CD4-positive, alpha-beta memory T cell (primary cell): ENCODE measurements around the gene CPTP. TPM values are rescaled to one million over a fixed set of nuclear protein-coding genes. Genes with fewer than 3 reads are reported as not detected.
"Not testable (repeated sequence)": the region's sequence is repeated elsewhere in the genome, so short reads cannot be mapped to it uniquely, and the experiment has no call there.

Experiments used
- CTCF ChIA-PET: fragments of 350-600 bp; sonication (Branson Sonifier 250); formaldehyde crosslinking; loops from one replicate; lab custom pipeline; 2021; ENCODE audit warnings: inconsistent platforms; ENCODE audit not compliant: partially characterized antibody; lab: Charles Lee
- POLR2A ChIA-PET: fragments of 350-600 bp; sonication (Branson Sonifier 250); formaldehyde crosslinking; loops from one replicate; lab custom pipeline; 2021; ENCODE audit not compliant: partially characterized antibody; lab: Charles Lee
- DNase-seq, 5 donors: peaks; one replicate each; pipeline versions ENCODE4 v3.0.0 to v3.0.0-alpha.2; 2020 to 2022; ENCODE audit warnings: mixed read lengths in 1 of 5
- H3K27ac ChIP-seq: one replicate; pipeline ENCODE4 v1.7.0; 2013; ENCODE audit warnings: low read depth, low read length
- H3K27me3 ChIP-seq: 2 replicates; pipeline ENCODE4 v1.7.0; 2013; ENCODE audit warnings: mild to moderate bottlenecking, low read length, moderate library complexity; ENCODE audit not compliant: insufficient read depth
- H3K36me3 ChIP-seq: 2 replicates; pipeline ENCODE4 v1.7.0; 2013; ENCODE audit warnings: mild to moderate bottlenecking, low read length, moderate library complexity; ENCODE audit not compliant: insufficient read depth
- H3K4me1 ChIP-seq: 2 replicates; pipeline ENCODE4 v1.7.0; 2013; ENCODE audit warnings: mild to moderate bottlenecking, low read length, moderate library complexity; ENCODE audit not compliant: insufficient read depth
- H3K4me3 ChIP-seq, 2 donors: one replicate each; pipeline ENCODE4 v1.7.0; 2013; ENCODE audit warnings: low read length in 2 of 2, mild to moderate bottlenecking in 1 of 2
- H3K9me3 ChIP-seq, 2 donors: one replicate each; pipeline ENCODE4 v1.7.0; 2013; ENCODE audit warnings: low read length in 2 of 2, control low read depth in 1 of 2; ENCODE audit not compliant: control insufficient read depth in 1 of 2
- H3K27ac Mint-ChIP-seq, 7 donors: one replicate each; pipeline ENCODE4 v1.8.0; 2020 to 2021; ENCODE audit warnings: mixed read lengths in 7 of 7, mild to moderate bottlenecking in 6 of 7, inconsistent platforms in 3 of 7, moderate library complexity in 3 of 7
- H3K27me3 Mint-ChIP-seq, 2 donors: one replicate each; pipeline ENCODE4 v1.8.0; 2020 to 2021; ENCODE audit warnings: mixed read lengths in 2 of 2
- H3K36me3 Mint-ChIP-seq, 2 donors: one replicate each; pipeline ENCODE4 v1.8.0; 2020 to 2021; ENCODE audit warnings: mixed read lengths in 2 of 2, inconsistent platforms in 1 of 2, mild to moderate bottlenecking in 1 of 2
- H3K4me1 Mint-ChIP-seq, 4 donors: one replicate each; pipeline ENCODE4 v1.8.0; 2020 to 2021; ENCODE audit warnings: mixed read lengths in 4 of 4, mild to moderate bottlenecking in 1 of 4
- H3K4me3 Mint-ChIP-seq, 8 donors: one replicate each; pipeline ENCODE4 v1.8.0; 2020 to 2021; ENCODE audit warnings: mixed read lengths in 8 of 8, mild to moderate bottlenecking in 7 of 8, moderate library complexity in 6 of 8, inconsistent platforms in 3 of 8
- H3K9me3 Mint-ChIP-seq, 8 donors: one replicate each; pipeline ENCODE4 v1.8.0; 2020 to 2021; ENCODE audit warnings: mixed read lengths in 8 of 8, mild to moderate bottlenecking in 5 of 8, inconsistent platforms in 3 of 8, moderate library complexity in 1 of 8
- intact Hi-C: fragments of 100-400 bp; cut with micrococcal nuclease; formaldehyde crosslinking; loops from one replicate; pipeline ENCODE4 v1.15.1; 2023
- polyA plus RNA-seq, 2 donors: library from polyadenylated mRNA; unstranded; fragments of 300-500 nt; fragmentation: Illumina TruSeq; gene quantifications; one replicate each; pipeline ENCODE4 v1.2.3, GENCODE V29; 2021
- total RNA-seq, 2 experiments: library from RNA; stranded (reverse); gene quantifications; one replicate each; pipeline ENCODE4 v1.2.3, GENCODE V29; 2021

CPTP gene
- total and polyA plus RNA-seq, 4 experiments from 2014 or later, result 15.4 to 28.3 (median 25.9) TPM

DNA sequence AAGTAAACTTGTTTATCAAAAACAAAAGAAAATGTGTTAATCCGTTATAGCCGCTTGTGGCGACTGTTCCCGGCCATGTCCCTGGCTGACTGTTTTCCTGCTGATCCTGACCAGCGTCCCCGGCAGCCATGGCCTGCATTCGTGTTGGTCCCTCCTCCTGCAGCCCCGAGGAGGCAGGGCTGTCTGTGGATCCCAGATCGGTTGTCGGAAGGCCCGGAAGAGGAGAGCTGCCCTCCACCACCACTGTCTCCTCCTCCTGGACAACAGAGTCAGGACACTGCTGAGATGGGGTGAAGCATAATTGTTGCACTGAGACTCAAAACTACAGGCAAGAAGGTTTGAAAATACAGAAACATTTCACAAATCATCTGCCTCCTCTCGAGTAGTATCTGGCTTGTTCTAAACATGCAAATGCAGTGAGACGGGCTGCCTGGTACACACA, 37.4 kb downstream of the CPTP start:
- no peaks in the 10 kb centered on the region for H3K36me3 Mint-ChIP-seq
- Histone ChIP-seq H3K4me3 (no peak overlapping the region), H3K36me3 (no peaks in the 10 kb centered on the region), H3K27ac (no peak overlapping the region), H3K4me1 (peaks cover 13% of the 10 kb centered on the region), H3K27me3 (no peaks in the 10 kb centered on the region), H3K9me3 (no peaks in the 10 kb centered on the region)
- ChIA-PET CTCF (no interaction called here), POLR2A (no interaction called here)
- intact Hi-C loops, result no loop called here
- no peaks in the 10 kb centered on the region for H3K9me3 Mint-ChIP-seq
- H3K4me3 Mint-ChIP-seq, result no peak overlapping the region
- peaks cover 6 to 10% (median 7%) of the 10 kb centered on the region in 4 donors for H3K4me1 Mint-ChIP-seq
- peaks cover 2 to 6% of the 10 kb centered on the region in 2 donors for H3K27me3 Mint-ChIP-seq
- peak overlapping the region in 1 of 7 donors; percentile 43 for H3K27ac Mint-ChIP-seq
- DNase-seq, result no peak

- ChIA-PET CTCF (no interaction called here), POLR2A (no interaction called here)
- H3K36me3 Mint-ChIP-seq, result no peaks in the 10 kb centered on the region
- no peaks in the 10 kb centered on the region for H3K9me3 Mint-ChIP-seq
- H3K27ac ChIP-seq, result no peak overlapping the region
- no peaks in the 10 kb centered on the region for H3K27me3 ChIP-seq
- H3K4me3 Mint-ChIP-seq, result no peak overlapping the region
- H3K27me3 Mint-ChIP-seq, result peaks cover under 1 to 2% of the 10 kb centered on the region in 2 donors
- no peak for DNase-seq
- H3K36me3 ChIP-seq, result no peaks in the 10 kb centered on the region
- H3K4me3 ChIP-seq, result no peak overlapping the region
- no peaks in the 10 kb centered on the region for H3K9me3 ChIP-seq
- H3K27ac Mint-ChIP-seq, result no peak overlapping the region
- H3K4me1 Mint-ChIP-seq, result peaks cover 2 to 6% (median 4%) of the 10 kb centered on the region in 4 donors
- no peaks in the 10 kb centered on the region for H3K4me1 ChIP-seq
- intact Hi-C loops, result no loop called here
Observed at GRCh38 chr1:1364266-1364665, 39.7 kb downstream of the CPTP start.

GRCh38 chr1:1365875-1366698, 41.5 kb downstream of the CPTP start:
- H3K4me3 ChIP-seq, result no peak overlapping the region
- intact Hi-C loops, result no loop called here
- Mint-ChIP-seq H3K4me3 (no peak overlapping the region), H3K4me1 (peaks cover 0 to 13% (median 6%) of the 10 kb centered on the region in 4 donors), H3K27ac (no peak overlapping the region), H3K27me3 (no peaks in the 10 kb centered on the region), H3K9me3 (no peaks in the 10 kb centered on the region), H3K36me3 (no peaks in the 10 kb centered on the region)
- H3K9me3 ChIP-seq, result no peaks in the 10 kb centered on the region
- H3K27ac ChIP-seq, result no peak overlapping the region
- H3K4me1 ChIP-seq, result peaks cover 6% of the 10 kb centered on the region
- POLR2A ChIA-PET, result interaction anchor here (1.0 kb wide), 1 partner anchor 8 kb away, joined by 3 read pairs; no protein-coding TSS in a partner anchor
- no peaks in the 10 kb centered on the region for H3K27me3 ChIP-seq
- CTCF ChIA-PET, result no interaction called here
- DNase-seq, result no peak
- no peaks in the 10 kb centered on the region for H3K36me3 ChIP-seq

- intact Hi-C loops, result no loop called here
- Histone ChIP-seq H3K4me3 (no peak overlapping the region), H3K27ac (no peak overlapping the region), H3K27me3 (no peaks in the 10 kb centered on the region), H3K36me3 (no peaks in the 10 kb centered on the region), H3K9me3 (no peaks in the 10 kb centered on the region), H3K4me1 (peaks cover 12% of the 10 kb centered on the region)
- POLR2A ChIA-PET, result no interaction called here
- no peak overlapping the region for H3K4me3 Mint-ChIP-seq
- no peak for DNase-seq
- H3K27me3 Mint-ChIP-seq, result no peaks in the 10 kb centered on the region
- H3K27ac Mint-ChIP-seq, result no peak overlapping the region
- CTCF ChIA-PET, result no interaction called here
- H3K4me1 Mint-ChIP-seq, result peaks cover 0 to 19% (median 11%) of the 10 kb centered on the region in 4 donors
- peaks cover 0 to 3% of the 10 kb centered on the region in 2 donors for H3K36me3 Mint-ChIP-seq
- no peaks in the 10 kb centered on the region for H3K9me3 Mint-ChIP-seq
Observed at GRCh38 chr1:1366699-1367066, 42.1 kb downstream of the CPTP start.

DNA sequence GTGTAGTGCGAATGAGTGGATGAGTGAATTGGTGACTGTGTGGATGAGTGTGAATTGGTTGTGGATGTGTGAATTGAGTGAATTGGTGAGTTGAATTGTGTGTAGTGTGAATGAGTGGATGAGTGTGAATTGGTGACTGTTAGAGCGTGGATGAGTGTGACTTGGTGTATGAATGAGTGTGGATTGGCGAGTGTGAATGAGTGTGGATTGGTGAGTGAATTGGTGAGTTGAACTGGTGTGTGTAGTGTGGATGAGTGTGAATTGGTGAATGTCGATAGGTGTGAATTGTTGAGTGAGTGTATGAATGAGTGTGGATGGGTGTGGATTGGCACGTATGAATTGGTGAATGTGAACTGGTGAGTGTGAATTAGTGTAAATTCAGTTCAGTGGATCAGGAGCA, 42.7 kb downstream of the CPTP start:
- POLR2A ChIA-PET, result no interaction called here
- DNase-seq, result peak in 1 of 5 donors; percentile 27
- no peaks in the 10 kb centered on the region for H3K27me3 Mint-ChIP-seq
- no peaks in the 10 kb centered on the region for H3K9me3 Mint-ChIP-seq
- H3K4me3 ChIP-seq, result no peak overlapping the region
- intact Hi-C loops, result no loop called here
- H3K27ac ChIP-seq, result no peak overlapping the region
- peaks cover 0 to 3% of the 10 kb centered on the region in 2 donors for H3K36me3 Mint-ChIP-seq
- H3K27me3 ChIP-seq, result no peaks in the 10 kb centered on the region
- no peak overlapping the region for H3K4me3 Mint-ChIP-seq
- no peak overlapping the region for H3K27ac Mint-ChIP-seq
- H3K4me1 ChIP-seq, result peaks cover 18% of the 10 kb centered on the region
- H3K9me3 ChIP-seq, result no peaks in the 10 kb centered on the region
- no peaks in the 10 kb centered on the region for H3K36me3 ChIP-seq
- peaks cover 0 to 23% (median 14%) of the 10 kb centered on the region in 4 donors for H3K4me1 Mint-ChIP-seq
- CTCF ChIA-PET, result no interaction called here

DNA sequence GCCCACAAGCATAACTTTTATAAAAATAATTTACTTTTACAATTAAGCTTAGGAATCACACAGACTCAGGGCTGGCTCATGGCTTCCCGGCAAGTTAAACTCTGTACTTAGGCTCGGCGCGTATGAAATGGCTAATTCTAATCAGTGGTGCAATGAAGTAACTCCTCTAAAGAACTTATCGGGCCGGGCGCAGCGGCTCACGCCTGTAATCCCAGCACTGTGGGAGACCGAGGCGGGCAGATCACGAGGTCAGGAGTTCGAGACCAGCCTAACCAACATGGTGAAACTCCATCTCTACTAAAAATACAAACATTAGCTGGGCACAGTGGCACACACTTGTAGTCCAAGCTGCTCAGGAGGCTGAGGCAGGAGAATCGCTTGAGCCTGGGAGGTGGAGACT, 45.5 kb downstream of the CPTP start:
- H3K4me3 Mint-ChIP-seq, result peak overlapping the region in 3 of 8 donors; percentile 20 to 60 (median 40)
- CTCF ChIA-PET, result interaction anchor here (0.6 to 1.8 kb wide), 3 partner anchors 30 to 419 kb away, joined by 3 to 5 read pairs (median 4); no protein-coding TSS in a partner anchor
- H3K4me3 ChIP-seq, DNase-seq, H3K9me3 Mint-ChIP-seq, H3K9me3 ChIP-seq, intact Hi-C loops, H3K27ac ChIP-seq, H3K36me3 ChIP-seq, H3K27me3 Mint-ChIP-seq, H3K27me3 ChIP-seq: not testable (repeated sequence)
- POLR2A ChIA-PET, result interaction anchor here (1.1 to 10.2 kb wide), 4 partner anchors 16 to 37 kb away, joined by 3 to 149 read pairs (median 38); partner anchors contain the start of genes CCNL2 and MRPL20
- H3K27ac Mint-ChIP-seq, result peak overlapping the region in 5 of 7 donors; percentile 18 to 84 (median 52)
- H3K36me3 Mint-ChIP-seq, result peaks cover 0 to 12% of the 10 kb centered on the region in 2 donors
- H3K4me1 ChIP-seq, result peaks cover 40% of the 10 kb centered on the region
- peaks cover 3 to 37% (median 23%) of the 10 kb centered on the region in 4 donors for H3K4me1 Mint-ChIP-seq

GRCh38 chr1:1370771-1371300, 46.2 kb downstream of the CPTP start:
- H3K27ac ChIP-seq, result peak overlapping the region; percentile 64
- no peak overlapping the region for H3K4me3 ChIP-seq
- peak in 2 of 5 donors; percentile 22 to 45 for DNase-seq
- H3K9me3 ChIP-seq, result no peaks in the 10 kb centered on the region
- intact Hi-C loops, result no loop called here
- Mint-ChIP-seq H3K9me3 (no peaks in the 10 kb centered on the region), H3K36me3 (peaks cover 0 to 16% of the 10 kb centered on the region in 2 donors), H3K4me3 (peak overlapping the region in 5 of 8 donors; percentile 20 to 73 (median 38)), H3K27ac (peak overlapping the region in 6 of 7 donors; percentile 24 to 92 (median 87)), H3K27me3 (no peaks in the 10 kb centered on the region), H3K4me1 (peaks cover 6 to 42% (median 27%) of the 10 kb centered on the region in 4 donors)
- ChIA-PET CTCF (interaction anchor here (1.5 to 2.6 kb wide), 8 partner anchors 8 to 249 kb away, joined by 4 to 9 read pairs (median 7); no protein-coding TSS in a partner anchor), POLR2A (interaction anchor here (0.5 to 10.2 kb wide), 6 partner anchors 17 to 245 kb away, joined by 3 to 149 read pairs (median 5); partner anchors contain the start of genes CCNL2, MIB2 and MRPL20)
- H3K36me3 ChIP-seq, result no peaks in the 10 kb centered on the region
- H3K4me1 ChIP-seq, result peaks cover 41% of the 10 kb centered on the region
- H3K27me3 ChIP-seq, result no peaks in the 10 kb centered on the region
